H9 (cell line): ENCODE data around the gene KATNB1. TPM values are rescaled to one million over a fixed set of nuclear protein-coding genes. Genes with fewer than 3 reads are reported as not detected.

Experiments
- DNase-seq: peaks from one replicate; pipeline ENCODE4 v3.0.0-alpha.2; 2017
- H2AFZ ChIP-seq: one replicate; pipeline ENCODE4 v1.6.1; 2013; ENCODE audit warnings: mild to moderate bottlenecking, low read length, control low read depth, moderate library complexity
- H2AK5ac ChIP-seq: 2 replicates; pipeline ENCODE4 v1.6.1; 2013; ENCODE audit warnings: low read length, control low read depth, mixed read lengths; ENCODE audit not compliant: insufficient read length
- H2BK120ac ChIP-seq: one replicate; pipeline ENCODE4 v1.6.1; 2013; ENCODE audit warnings: low read depth, mild to moderate bottlenecking, low read length, control low read depth, inconsistent platforms; ENCODE audit not compliant: poor library complexity, severe bottlenecking
- H2BK12ac ChIP-seq: 2 replicates; pipeline ENCODE4 v1.6.1; 2013; ENCODE audit warnings: low read length, control low read depth, mixed read lengths, low read depth; ENCODE audit not compliant: insufficient read length
- H2BK15ac ChIP-seq: 2 replicates; pipeline ENCODE4 v1.6.1; 2013; ENCODE audit warnings: low read depth, low read length, control low read depth
- H2BK20ac ChIP-seq: one replicate; pipeline ENCODE4 v1.6.1; 2013; ENCODE audit warnings: low read depth, mild to moderate bottlenecking, low read length, control low read depth, inconsistent platforms; ENCODE audit not compliant: poor library complexity, severe bottlenecking
- H2BK5ac ChIP-seq: 2 replicates; pipeline ENCODE4 v1.6.1; 2013; ENCODE audit warnings: low read length, control low read depth, mixed read lengths; ENCODE audit not compliant: insufficient read length
- H3K14ac ChIP-seq: 2 replicates; pipeline ENCODE4 v1.6.1; 2013; ENCODE audit warnings: low read length, control low read depth; ENCODE audit not compliant: insufficient read depth
- H3K18ac ChIP-seq: 2 replicates; pipeline ENCODE4 v1.6.1; 2013; ENCODE audit warnings: low read depth, mild to moderate bottlenecking, mixed read lengths, low read length, control low read depth; ENCODE audit not compliant: insufficient read length
- H3K23ac ChIP-seq: 2 replicates; pipeline ENCODE4 v1.6.1; 2013; ENCODE audit warnings: low read length, control low read depth, mixed read lengths, low read depth; ENCODE audit not compliant: insufficient read length
- H3K23me2 ChIP-seq: 2 replicates; pipeline ENCODE4 v1.6.1; 2013; ENCODE audit warnings: low read depth, mild to moderate bottlenecking, mixed read lengths, low read length, control low read depth; ENCODE audit not compliant: insufficient read length, poor library complexity, severe bottlenecking
- H3K27ac ChIP-seq: 2 replicates; pipeline ENCODE4 v1.5.1; 2013; ENCODE audit warnings: low read length, control low read depth, mixed read lengths, low read depth; ENCODE audit not compliant: insufficient read length
- H3K27me3 ChIP-seq: 2 replicates; pipeline ENCODE4 v1.6.1; 2013; ENCODE audit warnings: low read length, control low read depth, inconsistent platforms; ENCODE audit not compliant: insufficient read depth
- H3K4ac ChIP-seq: 2 replicates; pipeline ENCODE4 v1.6.1; 2013; ENCODE audit warnings: low read depth, mild to moderate bottlenecking, control low read depth, inconsistent platforms, low read length, moderate library complexity
- H3K4me1 ChIP-seq: 2 replicates; pipeline ENCODE4 v1.6.1; 2013; ENCODE audit warnings: low read length, control low read depth, inconsistent platforms; ENCODE audit not compliant: insufficient read depth
- H3K4me2 ChIP-seq: 2 replicates; pipeline ENCODE4 v1.6.1; 2013; ENCODE audit warnings: low read length, control low read depth, mixed read lengths; ENCODE audit not compliant: insufficient read length, insufficient read depth
- H3K56ac ChIP-seq: 2 replicates; pipeline ENCODE4 v1.6.1; 2013; ENCODE audit warnings: low read depth, mild to moderate bottlenecking, mixed read lengths, low read length, control low read depth; ENCODE audit not compliant: insufficient read length
- H3K79me1 ChIP-seq: 2 replicates; pipeline ENCODE4 v1.6.1; 2013; ENCODE audit warnings: low read depth, mild to moderate bottlenecking, moderate library complexity, low read length, control low read depth, inconsistent platforms; ENCODE audit not compliant: insufficient read depth, poor library complexity, severe bottlenecking
- H3K79me2 ChIP-seq: 2 replicates; pipeline ENCODE4 v1.6.1; 2013; ENCODE audit warnings: low read length, control low read depth, inconsistent platforms; ENCODE audit not compliant: insufficient read depth
- H3K9ac ChIP-seq: 2 replicates; pipeline ENCODE4 v1.6.1; 2013; ENCODE audit warnings: low read length, control low read depth, mixed read lengths; ENCODE audit not compliant: insufficient read length; ENCODE audit errors: extremely low read depth
- H3K9me3 ChIP-seq: one replicate; pipeline ENCODE4 v1.6.1; 2013; ENCODE audit warnings: low read depth, low read length, inconsistent platforms; ENCODE audit not compliant: control insufficient read depth
- H3T11ph ChIP-seq: one replicate; pipeline ENCODE4 v1.6.1; 2013; ENCODE audit warnings: mild to moderate bottlenecking, low read length, control low read depth, inconsistent platforms
- H4K20me1 ChIP-seq: one replicate; pipeline ENCODE4 v1.6.1; 2013; ENCODE audit not compliant: control insufficient read depth, insufficient read length, insufficient read depth
- H4K5ac ChIP-seq: 2 replicates; pipeline ENCODE4 v1.6.1; 2013; ENCODE audit warnings: low read depth, mild to moderate bottlenecking, mixed read lengths, low read length, control low read depth; ENCODE audit not compliant: insufficient read length
- H4K8ac ChIP-seq: replicated peaks from 2 replicates; pipeline ENCODE4 v1.6.1; 2013; ENCODE audit warnings: low read length, control low read depth, mixed read lengths, low read depth; ENCODE audit not compliant: insufficient read length
- H4K91ac ChIP-seq: 2 replicates; pipeline ENCODE4 v1.6.1; 2013; ENCODE audit warnings: low read depth, mild to moderate bottlenecking, moderate library complexity, mixed read lengths, low read length, control low read depth; ENCODE audit not compliant: insufficient read length
- H3K27ac Mint-ChIP-seq, 3 experiments: 2 replicates in 2 of 3; 3 replicates in 1 of 3; pipeline ENCODE4 v1.8.0; 2020 to 2021; ENCODE audit warnings: mixed read lengths in 3 of 3, mild to moderate bottlenecking in 1 of 3, moderate library complexity in 1 of 3
- H3K27me3 Mint-ChIP-seq: 2 replicates; pipeline ENCODE4 v1.8.0; 2021; ENCODE audit warnings: low read depth, mild to moderate bottlenecking, moderate library complexity, mixed read lengths
- H3K36me3 Mint-ChIP-seq, 3 experiments: 2 replicates in 2 of 3; 3 replicates in 1 of 3; pipeline ENCODE4 v1.8.0; 2020 to 2021; ENCODE audit warnings: low read depth in 3 of 3, mixed read lengths in 3 of 3; ENCODE audit not compliant: insufficient read depth in 1 of 3
- H3K4me1 Mint-ChIP-seq, 2 experiments: 2 replicates each; pipeline ENCODE4 v1.8.0; 2020; ENCODE audit warnings: mixed read lengths in 2 of 2
- H3K4me3 Mint-ChIP-seq, 2 experiments: 2 replicates in 1 of 2; 3 replicates in 1 of 2; pipeline ENCODE4 v1.8.0; 2020 to 2021; ENCODE audit warnings: mild to moderate bottlenecking in 2 of 2, mixed read lengths in 2 of 2, moderate library complexity in 1 of 2
- H3K9me3 Mint-ChIP-seq, 2 experiments: 2 replicates in 1 of 2; 3 replicates in 1 of 2; pipeline ENCODE4 v1.8.0; 2020; ENCODE audit warnings: mild to moderate bottlenecking in 2 of 2, mixed read lengths in 2 of 2, moderate library complexity in 1 of 2
- CTCF ChIP-seq: fragments of 200-600 bp; sonication (generic); conservative IDR thresholded peaks from 3 replicates; pipeline ENCODE4 v1.8.0; 2021; ENCODE audit warnings: antibody characterized with exemption, mild to moderate bottlenecking
- WGBS: extraction: QIAGEN DNeasy Blood & Tissue Kit; methylation state at CpG from one replicate; pipeline ENCODE4 v1.1.7; 2013; ENCODE audit warnings: missing lambda C conversion rate, low lambda C conversion rate, mixed read lengths; ENCODE audit not compliant: insufficient read length; ENCODE audit errors: extremely low coverage; 5-methylcytosine and 5-hydroxymethylcytosine counted together
- total RNA-seq: library from RNA; stranded (reverse); gene quantifications from 2 replicates; pipeline ENCODE4 v1.2.1, GENCODE V29; 2021

The KATNB1 gene
- total RNA-seq, 1 experiment from 2014 or later: 29.9 TPM

- no peak for DNase-seq
- H3K27me3 ChIP-seq: no peaks in the 10 kb centered on the region
- H2BK120ac ChIP-seq: no peak overlapping the region
- no peak overlapping the region for H3K4me2 ChIP-seq
- H3K79me2 ChIP-seq: no peaks in the 10 kb centered on the region
- no CpG with 5 or more reads among the region's 3 CpGs for WGBS
- H2BK15ac ChIP-seq: no peak overlapping the region
- H3K4me3 Mint-ChIP-seq: no peak overlapping the region
- no peak overlapping the region for H2BK5ac ChIP-seq
- no peak overlapping the region for H3K18ac ChIP-seq
- H2AK5ac ChIP-seq: no peak overlapping the region
- H3K27ac ChIP-seq: no peak overlapping the region
- no peak overlapping the region for H3K23ac ChIP-seq
- H3K9me3 Mint-ChIP-seq: no peaks in the 10 kb centered on the region
- H4K20me1 ChIP-seq: no peaks in the 10 kb centered on the region
- H4K8ac ChIP-seq: no peak overlapping the region
- no peak overlapping the region for H3K4ac ChIP-seq
- no peak overlapping the region for H2BK20ac ChIP-seq
- H2BK12ac ChIP-seq: no peak overlapping the region
- peaks cover 8 to 17% of the 10 kb centered on the region in 2 experiments for H3K4me1 Mint-ChIP-seq
- no peaks in the 10 kb centered on the region for H3K23me2 ChIP-seq
- no peak overlapping the region for H4K5ac ChIP-seq
- H3K14ac ChIP-seq: no peak overlapping the region
- no peaks in the 10 kb centered on the region for H3K9me3 ChIP-seq
- no peak overlapping the region for H3K9ac ChIP-seq
- no peak overlapping the region for H2AFZ ChIP-seq
- H4K91ac ChIP-seq: no peak overlapping the region
- no peaks in the 10 kb centered on the region for H3K4me1 ChIP-seq
- H3K56ac ChIP-seq: no peak overlapping the region
- H3K36me3 Mint-ChIP-seq: no peaks in the 10 kb centered on the region
- TF ChIP-seq CTCF: no peak
- H3K27me3 Mint-ChIP-seq: peaks cover 7% of the 10 kb centered on the region
- H3T11ph ChIP-seq: no peak overlapping the region
- H3K27ac Mint-ChIP-seq: no peak overlapping the region
- H3K79me1 ChIP-seq: no peaks in the 10 kb centered on the region
Observed at GRCh38 chr16:57699481-57699880, 36.1 kb upstream of the KATNB1 start.
